GM19372 (cell line): ENCODE measurements around the gene CACNA1C.

ENCODE experiments used
- ATAC-seq: cut with Tn5 transposase; IDR thresholded peaks from one replicate; pipeline ENCODE4 v1.9.1; 2021; ENCODE audit warnings: mild to moderate bottlenecking, low read depth, moderate library complexity; ENCODE audit not compliant: unreplicated experiment

Gene CACNA1C

GRCh38 chr12:2052826-2053678 lies at the start of gene CACNA1C:
TSS of gene CACNA1C (plus strand) at chr12:2052987. CDS start at chr12:2053563, 576 bp downstream.
- ATAC-seq, result no peak

GRCh38 chr12:2003676-2004112 lies 49.1 kb upstream of the CACNA1C start:
- peak; percentile 16 for ATAC-seq

- ATAC-seq, result peak; percentile 96
Observed at GRCh38 chr12:2004113-2004929, 48.5 kb upstream of the CACNA1C start, which contains the start of gene DCP1B. TSS of gene DCP1B (minus strand) at chr12:2004457. CDS start at chr12:2004431, 26 bp downstream.

GRCh38 chr12:2008677-2009076 lies 44.1 kb upstream of the CACNA1C start:
- no peak for ATAC-seq

- ATAC-seq, result no peak
Observed at GRCh38 chr12:2009623-2010022, 43.2 kb upstream of the CACNA1C start.

DNA sequence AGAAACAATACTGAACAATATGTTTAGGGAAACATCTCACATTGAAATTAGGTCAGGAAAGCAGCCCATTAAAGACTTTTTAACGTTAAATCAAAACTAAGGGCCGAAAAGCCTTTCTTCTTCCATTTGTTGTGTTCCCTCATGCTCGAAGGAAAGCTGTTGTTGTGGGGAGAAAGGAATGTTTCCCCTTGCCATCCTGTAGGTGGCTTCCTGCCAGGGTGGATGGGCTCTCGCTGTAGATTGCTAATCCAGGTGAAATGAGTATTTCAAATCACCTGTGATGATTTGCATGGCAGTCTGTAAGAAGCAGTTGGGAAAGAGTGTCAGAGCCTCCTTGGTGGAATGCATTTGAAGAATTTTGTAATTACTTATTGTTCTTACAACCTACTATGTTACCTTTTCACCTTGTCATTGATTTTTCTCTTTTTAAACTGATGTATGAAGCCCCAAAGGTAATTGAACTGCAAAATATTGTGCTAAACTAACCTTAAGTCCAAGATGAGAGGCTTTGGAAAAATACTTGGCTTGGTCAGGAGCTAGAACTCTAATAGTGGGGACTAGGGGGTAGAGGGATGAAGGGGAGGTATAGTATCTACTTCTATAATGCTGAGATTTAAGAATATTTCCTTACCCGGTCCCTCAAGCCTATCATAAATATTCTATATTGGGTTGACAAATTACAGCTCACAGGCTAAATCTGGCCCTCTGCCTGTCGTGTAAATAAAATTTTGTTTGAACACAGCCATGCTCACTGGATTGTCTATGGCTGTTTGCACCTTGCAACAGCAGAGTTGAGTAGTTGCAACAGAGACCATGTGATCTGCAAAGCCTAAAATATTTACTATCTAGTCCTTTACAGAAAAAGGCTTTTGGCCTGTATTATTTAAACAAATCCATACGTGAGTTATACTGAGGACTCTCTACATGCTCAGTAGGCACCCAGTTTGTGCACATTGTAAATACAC lies 40.9 kb upstream of the CACNA1C start:
- no peak for ATAC-seq

DNA sequence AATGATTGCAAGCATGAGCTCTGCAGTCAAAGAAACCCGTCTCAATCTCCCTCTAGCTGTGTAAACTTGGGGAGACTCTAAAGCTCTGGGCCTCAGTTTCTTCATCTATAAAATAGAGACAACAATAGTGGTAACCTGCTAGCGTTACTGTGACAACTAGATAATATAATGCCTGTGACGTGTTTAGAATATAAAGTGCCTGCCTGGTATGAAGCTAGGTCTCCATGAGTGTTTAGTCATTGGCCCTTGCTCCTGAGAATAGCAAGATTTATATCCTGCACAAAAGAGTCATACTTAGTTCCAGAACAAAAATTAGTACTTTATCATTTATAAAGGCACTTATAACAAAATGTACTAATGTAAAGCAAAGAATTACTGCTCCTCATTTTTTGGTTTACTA lies 39.7 kb upstream of the CACNA1C start:
- ATAC-seq, result no peak

GRCh38 chr12:2013527-2014223 lies 39.1 kb upstream of the CACNA1C start:
- ATAC-seq, result no peak

- ATAC-seq, result no peak
Observed at GRCh38 chr12:2014231-2014630, 38.6 kb upstream of the CACNA1C start.

DNA sequence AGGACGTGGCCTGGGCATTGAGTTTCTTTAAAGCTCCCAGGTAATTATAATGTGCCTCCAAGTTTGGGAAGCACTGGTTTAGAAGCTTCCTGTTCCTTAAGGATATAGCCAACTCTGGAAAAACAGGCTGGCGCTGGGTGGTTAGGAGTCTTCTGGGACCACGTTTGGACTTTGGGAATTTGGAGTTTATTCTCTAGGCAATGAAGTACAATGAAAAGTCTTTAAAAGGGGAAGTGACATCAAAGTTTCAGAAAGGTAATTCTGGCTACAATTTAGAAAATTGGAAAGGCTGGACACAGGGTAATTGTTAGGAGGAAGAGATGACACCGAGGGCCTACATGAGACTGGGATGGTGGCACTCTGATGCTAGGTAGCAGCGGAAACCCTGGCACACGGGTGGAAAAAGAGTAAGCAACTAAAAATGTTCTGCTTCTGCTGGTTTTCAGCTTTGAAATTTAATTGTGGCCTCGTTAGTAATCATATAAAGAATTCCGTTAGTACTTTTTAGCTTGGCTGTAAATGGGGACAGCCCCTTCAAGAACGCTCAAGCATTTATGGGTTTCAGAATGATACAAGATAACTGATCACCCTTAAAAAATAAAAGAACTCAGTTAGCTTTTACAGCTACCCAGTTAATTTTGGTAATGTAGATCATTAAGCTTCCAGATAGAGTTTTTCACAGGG lies 35.8 kb upstream of the CACNA1C start:
- no peak for ATAC-seq

GRCh38 chr12:2017546-2018337 lies 35.0 kb upstream of the CACNA1C start:
- ATAC-seq, result no peak

DNA sequence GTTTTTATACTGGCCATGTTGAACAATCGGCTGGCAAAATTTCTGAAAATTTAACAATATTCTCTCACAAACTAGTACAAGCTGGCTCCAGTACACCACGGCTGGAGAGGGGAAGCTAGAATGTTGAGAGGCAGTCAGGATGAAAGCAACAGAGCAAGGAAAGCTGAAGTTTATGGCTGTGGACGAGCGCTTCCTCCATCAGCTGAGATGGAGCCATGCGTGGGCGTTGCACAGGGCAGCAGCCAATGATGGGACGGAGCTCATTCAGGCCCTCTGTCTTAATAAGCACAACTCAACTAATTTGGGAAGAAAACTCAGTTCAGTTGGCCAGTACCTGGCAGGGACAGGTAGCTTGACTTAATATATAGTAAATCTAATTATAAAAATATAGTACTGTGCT lies 34.4 kb upstream of the CACNA1C start:
- no peak for ATAC-seq

GRCh38 chr12:2019126-2019525 lies 33.7 kb upstream of the CACNA1C start:
- no peak for ATAC-seq

DNA sequence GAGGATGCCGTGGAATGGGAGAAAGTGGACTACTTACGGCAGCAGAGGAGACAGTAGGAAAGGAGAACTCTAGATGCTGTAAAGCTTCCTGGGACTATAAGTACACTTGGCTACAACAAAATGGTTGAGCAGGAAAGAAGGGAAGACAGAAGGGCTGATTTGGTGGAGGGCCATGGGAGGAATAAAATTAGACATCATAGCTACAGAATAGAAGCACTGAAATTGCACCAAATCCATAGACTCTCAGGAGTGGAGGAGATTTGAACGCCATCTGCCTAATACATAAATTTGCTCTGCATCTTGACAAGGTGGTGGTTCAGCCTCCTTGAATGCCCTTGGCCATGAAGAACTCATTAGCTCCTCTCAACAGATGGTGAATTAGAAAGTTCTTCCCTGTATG lies 32.3 kb upstream of the CACNA1C start:
- no peak for ATAC-seq

DNA sequence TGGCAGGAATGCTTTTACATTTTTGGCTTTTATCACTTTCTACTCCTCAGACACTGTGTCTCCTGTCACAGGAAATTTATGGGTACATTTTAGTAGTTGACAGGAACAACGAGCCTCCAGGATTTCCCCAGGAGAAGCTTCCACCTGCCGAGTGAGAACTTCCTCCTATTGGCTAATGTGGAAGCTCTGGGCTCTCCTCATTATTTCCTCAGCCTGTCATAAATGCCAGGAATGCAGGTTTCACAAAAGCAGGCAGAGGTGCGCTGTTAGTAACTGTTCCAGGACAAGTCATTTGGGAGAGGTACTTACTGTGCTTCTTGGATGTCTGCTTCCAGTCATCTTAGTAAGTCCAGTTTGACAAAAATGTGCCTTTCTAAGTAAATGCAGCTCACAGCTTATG lies 29.4 kb upstream of the CACNA1C start:
- no peak for ATAC-seq

GRCh38 chr12:2027351-2027750 lies 25.4 kb upstream of the CACNA1C start:
- ATAC-seq, result no peak

DNA sequence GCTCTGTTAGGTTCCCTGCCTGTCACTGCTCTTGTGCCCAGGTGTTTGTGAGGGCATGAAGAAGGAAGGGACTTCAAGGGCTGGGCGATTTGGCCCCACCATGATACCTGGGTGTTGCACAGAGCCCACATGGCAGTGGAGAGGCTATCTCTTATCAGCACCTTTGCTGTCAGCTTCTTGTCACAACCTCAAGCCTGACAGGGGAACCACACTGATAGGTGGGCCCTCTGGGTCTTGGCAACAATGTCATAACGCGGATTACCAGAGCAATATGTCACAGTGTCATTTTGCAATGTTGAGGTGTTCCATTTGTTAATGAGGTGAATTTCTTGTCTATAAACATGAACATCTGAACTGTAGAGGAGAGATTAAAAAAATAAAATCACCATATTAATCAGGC lies 22.9 kb upstream of the CACNA1C start:
- ATAC-seq, result no peak

- ATAC-seq, result no peak
Observed at GRCh38 chr12:2032506-2032905, 20.3 kb upstream of the CACNA1C start.
